B cell (primary cell): ENCODE measurements around the gene PGM1. TPM values are rescaled to one million over a fixed set of nuclear protein-coding genes. Genes with fewer than 3 reads are reported as not detected.

Experiments used
- ATAC-seq: fragments of 200-7000 bp; cut with Tn5 transposase; one replicate; pipeline ENCODE4 v1.10.0; 2021; ENCODE audit warnings: low read depth, mild to moderate bottlenecking, moderate number of reproducible peaks, moderate library complexity
- CTCF ChIA-PET: fragments of 350-600 bp; sonication (Branson Sonifier 250); formaldehyde crosslinking; loops from one replicate; lab custom pipeline; 2021; ENCODE audit warnings: antibody characterized with exemption, inconsistent platforms; lab: Charles Lee
- POLR2A ChIA-PET: fragments of 350-600 bp; sonication (Branson Sonifier 250); formaldehyde crosslinking; loops from one replicate; lab custom pipeline; 2021; ENCODE audit warnings: antibody characterized with exemption; lab: Charles Lee
- DNase-seq: peaks from one replicate; pipeline ENCODE4 v3.0.0; 2013
- H2AFZ ChIP-seq: 2 replicates; pipeline ENCODE4 v1.6.1; 2012; ENCODE audit warnings: mild to moderate bottlenecking, low read depth, low read length; ENCODE audit not compliant: insufficient read depth, poor library complexity, severe bottlenecking
- H3K27ac ChIP-seq, 2 donors: 1 replicate in 1 of 2; 2 replicates in 1 of 2; pipeline ENCODE4 v1.5.1; 2012 to 2013; ENCODE audit warnings: low read length in 2 of 2, mild to moderate bottlenecking in 2 of 2, moderate library complexity in 1 of 2
- H3K27me3 ChIP-seq, 4 experiments: fragments of 200-600 bp in 1 of 4; sonication (generic) in 1 of 4; replicated peaks in 1 of 4; 1 replicate in 2 of 4; 2 replicates in 2 of 4; pipeline versions ENCODE4 v1.6.1 to v1.7.0; 2013 to 2016; ENCODE audit warnings: low read length in 3 of 4, mild to moderate bottlenecking in 2 of 4, mixed read lengths in 1 of 4, moderate library complexity in 1 of 4; ENCODE audit not compliant: insufficient read depth in 4 of 4, control insufficient read depth in 3 of 4; ENCODE audit errors: control extremely low read depth in 1 of 4
- H3K36me3 ChIP-seq, 2 experiments: replicated peaks in 1 of 2; 1 replicate in 1 of 2; 2 replicates in 1 of 2; pipeline versions ENCODE4 v1.6.1 to v1.7.1; 2013; ENCODE audit warnings: low read length in 1 of 2; ENCODE audit not compliant: insufficient read depth in 2 of 2, control insufficient read depth in 1 of 2; ENCODE audit errors: control extremely low read depth in 1 of 2, extremely low read depth in 1 of 2
- H3K4me1 ChIP-seq, 2 donors: fragments of 200-600 bp in 1 of 2; sonication (generic) in 1 of 2; 1 replicate in 1 of 2; 2 replicates in 1 of 2; pipeline versions ENCODE4 v1.5.1 to v1.6.1; 2013 to 2017; ENCODE audit warnings: low read length in 2 of 2; ENCODE audit not compliant: control insufficient read depth in 2 of 2, insufficient read depth in 2 of 2
- H3K4me2 ChIP-seq: replicated peaks from 2 replicates; pipeline ENCODE3; 2012; ENCODE audit warnings: mild to moderate bottlenecking, low read depth, low read length; ENCODE audit not compliant: poor library complexity, severe bottlenecking
- H3K4me3 ChIP-seq, 5 experiments: fragments of 200-600 bp in 1 of 5; sonication (generic) in 1 of 5; 1 replicate in 3 of 5; 2 replicates in 2 of 5; pipeline versions ENCODE4 v1.5.1 to v1.7.0; 2011 to 2016; ENCODE audit warnings: low read length in 4 of 5, mild to moderate bottlenecking in 4 of 5, low read depth in 2 of 5, control low read depth in 1 of 5, moderate library complexity in 1 of 5; ENCODE audit not compliant: insufficient read depth in 1 of 5; ENCODE audit errors: control extremely low read depth in 1 of 5, extremely low read depth in 1 of 5
- H3K79me2 ChIP-seq: fragments of 200-600 bp; sonication (generic); one replicate; pipeline ENCODE4 v1.6.0; 2016; ENCODE audit warnings: low read length; ENCODE audit not compliant: control insufficient read depth, insufficient read depth
- H3K9ac ChIP-seq: fragments of 200-600 bp; sonication (generic); 2 replicates; pipeline ENCODE4 v1.6.1; 2017; ENCODE audit warnings: mild to moderate bottlenecking, low read length, moderate library complexity
- H3K9me3 ChIP-seq, 3 donors: one replicate each; pipeline versions ENCODE4 v1.6.1 to v1.7.1; 2013; ENCODE audit warnings: low read length in 2 of 3; ENCODE audit not compliant: control insufficient read depth in 2 of 3, insufficient read depth in 1 of 3; ENCODE audit errors: control extremely low read depth in 1 of 3
- H4K20me1 ChIP-seq: 2 replicates; pipeline ENCODE4 v1.6.0; 2012; ENCODE audit warnings: mild to moderate bottlenecking, low read length; ENCODE audit not compliant: insufficient read depth, control insufficient read depth, poor library complexity, severe bottlenecking
- H3K27ac Mint-ChIP-seq: one replicate; pipeline ENCODE4 v1.8.0; 2021; ENCODE audit warnings: mixed read lengths
- H3K27me3 Mint-ChIP-seq: one replicate; pipeline ENCODE4 v1.8.0; 2021; ENCODE audit warnings: mixed read lengths
- H3K4me1 Mint-ChIP-seq: one replicate; pipeline ENCODE4 v1.8.0; 2021; ENCODE audit warnings: mixed read lengths
- H3K4me3 Mint-ChIP-seq: one replicate; pipeline ENCODE4 v1.8.0; 2021; ENCODE audit warnings: mixed read lengths
- H3K9me3 Mint-ChIP-seq: one replicate; pipeline ENCODE4 v1.8.0; 2022; ENCODE audit warnings: mixed read lengths; ENCODE audit not compliant: insufficient read depth
- CTCF ChIP-seq: fragments of 200-600 bp; IDR thresholded peaks from one replicate; pipeline ENCODE4 v1.8.0; 2022; ENCODE audit warnings: antibody characterized with exemption, mild to moderate bottlenecking
- EZH2 ChIP-seq: IDR thresholded peaks from 2 replicates; pipeline ENCODE4 v1.6.1; 2012; ENCODE audit warnings: borderline replicate concordance, low read depth, mild to moderate bottlenecking, moderate library complexity, low read length; ENCODE audit not compliant: insufficient read depth, poor library complexity, severe bottlenecking
- WGBS: methylation state at CpG from one replicate; pipeline ENCODE4 v1.1.5; 2013; ENCODE audit warnings: missing lambda C conversion rate; ENCODE audit not compliant: insufficient coverage; 5-methylcytosine and 5-hydroxymethylcytosine counted together
- intact Hi-C: fragments of 100-400 bp; cut with micrococcal nuclease; formaldehyde crosslinking; loops from one replicate; pipeline ENCODE4 v1.10.0; 2022
- polyA plus RNA-seq: library from polyadenylated mRNA; depleted of rRNA; stranded (reverse); fragments of >200 nt; gene quantifications from 2 replicates; pipeline ENCODE4 v1.2.3, GENCODE V29; 2012
- total RNA-seq, 2 donors: library from RNA; stranded (reverse); fragments of 120-200 nt in 1 of 2; gene quantifications; 1 replicate in 1 of 2; 2 replicates in 1 of 2; pipeline versions ENCODE4 v1.2.3 to v1.2.4, GENCODE V29; 2013 to 2022

Gene PGM1
- total and polyA plus RNA-seq, 2 donors (not counting 1 experiment from before 2014, with no cell fraction given) = 4.2 to 13.2 TPM

DNA sequence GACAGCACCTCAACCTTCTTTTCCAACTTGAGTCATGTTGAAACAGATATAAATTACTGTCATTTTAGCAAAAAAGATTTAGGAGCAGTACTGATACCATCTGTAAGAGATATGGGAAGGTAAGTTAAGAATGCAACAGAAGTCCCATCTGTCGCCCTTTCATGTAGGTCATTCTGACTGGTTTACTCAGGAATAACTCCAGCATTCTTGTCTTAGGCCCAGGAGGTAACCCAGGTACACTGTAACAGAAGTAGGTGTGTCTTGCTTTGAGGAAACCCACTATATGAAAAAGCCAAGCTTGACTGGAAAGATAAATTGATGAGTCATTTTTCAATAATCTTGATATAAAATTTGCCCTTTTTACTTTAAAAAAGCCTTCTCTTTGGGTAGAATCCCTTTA lies 35.4 kb downstream of the PGM1 start:
- no peak overlapping the region for H2AFZ ChIP-seq
- H3K9me3 Mint-ChIP-seq = no peaks in the 10 kb centered on the region
- no peaks in the 10 kb centered on the region for H3K27me3 Mint-ChIP-seq
- no peak overlapping the region for H3K27ac Mint-ChIP-seq
- POLR2A ChIA-PET = no interaction called here
- CTCF ChIA-PET = no interaction called here
- H3K9ac ChIP-seq = no peak overlapping the region
- no peaks in the 10 kb centered on the region for H3K79me2 ChIP-seq
- peaks cover 0 to 5% of the 10 kb centered on the region in 2 experiments for H3K36me3 ChIP-seq
- TF ChIP-seq EZH2 (no peak), CTCF (no peak)
- ATAC-seq (no peak), DNase-seq (no peak)
- H3K4me2 ChIP-seq = no peak overlapping the region
- H3K4me3 Mint-ChIP-seq = no peak overlapping the region
- H4K20me1 ChIP-seq = no peaks in the 10 kb centered on the region
- no peak overlapping the region for H3K4me3 ChIP-seq
- intact Hi-C loops = no loop called here
- H3K9me3 ChIP-seq = no peaks in the 10 kb centered on the region
- no peaks in the 10 kb centered on the region for H3K4me1 ChIP-seq
- no peak overlapping the region for H3K27ac ChIP-seq
- H3K4me1 Mint-ChIP-seq = no peaks in the 10 kb centered on the region
- no CpG with 5 or more reads among the region's 1 CpG for WGBS
- no peaks in the 10 kb centered on the region for H3K27me3 ChIP-seq

DNA sequence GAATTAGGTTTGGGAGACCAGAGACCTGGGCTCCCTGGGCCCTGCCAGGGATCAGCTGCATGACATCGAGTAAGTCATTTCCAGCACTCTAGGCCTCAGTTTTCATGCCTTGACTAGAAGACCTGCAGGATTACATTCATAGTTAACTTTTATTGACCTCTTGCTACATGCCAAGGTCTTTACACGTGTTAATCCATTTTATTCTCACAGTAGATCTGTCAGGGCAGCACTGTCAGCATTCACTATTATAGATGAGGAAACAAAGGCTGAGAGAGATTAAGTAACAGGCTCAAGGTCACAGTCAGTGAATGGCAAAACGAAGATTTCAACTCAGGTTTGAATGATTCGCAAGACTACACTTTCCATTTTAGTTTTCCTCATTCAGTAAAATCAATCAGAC lies 37.0 kb downstream of the PGM1 start:
- Histone ChIP-seq H3K79me2 (no peaks in the 10 kb centered on the region), H3K9ac (no peak overlapping the region), H3K36me3 (peaks cover 0 to 5% of the 10 kb centered on the region in 2 experiments), H4K20me1 (no peaks in the 10 kb centered on the region), H2AFZ (no peak overlapping the region), H3K4me2 (no peak overlapping the region), H3K27me3 (no peaks in the 10 kb centered on the region), H3K4me1 (no peaks in the 10 kb centered on the region), H3K9me3 (no peaks in the 10 kb centered on the region), H3K4me3 (no peak overlapping the region), H3K27ac (no peak overlapping the region)
- WGBS = 100% methylated on average over 1 of the region's 4 CpGs
- CTCF ChIA-PET = no interaction called here
- DNase-seq (no peak), ATAC-seq (no peak)
- intact Hi-C loops = no loop called here
- POLR2A ChIA-PET = no interaction called here
- Mint-ChIP-seq H3K27ac (no peak overlapping the region), H3K4me3 (no peak overlapping the region), H3K27me3 (no peaks in the 10 kb centered on the region), H3K9me3 (no peaks in the 10 kb centered on the region), H3K4me1 (no peaks in the 10 kb centered on the region)
- no peak for TF ChIP-seq EZH2
- no peak for TF ChIP-seq CTCF
